ENCODE results near the gene PPP1CB. TPM values are rescaled to one million over a fixed set of nuclear protein-coding genes. Genes with fewer than 3 reads are reported as not detected.

Gene PPP1CB
- total RNA-seq, 1 experiment from 2014 or later: 180 TPM

- in situ Hi-C loops (cut with HindIII; ENCODE audit: low pct_unique_long_range_greater_than_20kb, low sequenced_read_pairs) (no loop called here), intact Hi-C loops (cut with micrococcal nuclease; ENCODE audit: unreplicated experiment) (no loop called here)
- Histone ChIP-seq H3K36me3 (ENCODE audit: control insufficient read depth, insufficient read depth, low read length) (no peaks in the 10 kb centered on the region), H3K27ac (ENCODE audit: low read length) (no peak overlapping the region), H3K4me3 (ENCODE audit: low read depth in 2 of 2, low read length in 2 of 2) (no peak overlapping the region), H3K27me3 (ENCODE audit: control insufficient read depth, insufficient read depth, low read length) (no peaks in the 10 kb centered on the region), H3K4me1 (ENCODE audit: control insufficient read depth, insufficient read depth, low read length) (no peaks in the 10 kb centered on the region), H3K9me3 (ENCODE audit: control insufficient read depth, insufficient read depth, low read depth, low read length) (peaks cover 2% of the 10 kb centered on the region; the same call in 1 of the 2 replicates)
- DNase-seq (ENCODE audit: low read depth, low spot score): no peak
- BruUV-seq (replicated peaks): no TSS peak
- ATAC-seq: no peak
- POLR2A ChIA-PET: no interaction called here
- no peak for TF ChIP-seq POLR2AphosphoS5 (IDR thresholded peaks at IDR 0.05; ENCODE audit: low read depth, low read length)
- TF ChIP-seq REST (IDR thresholded peaks at IDR 0.05; ENCODE audit: insufficient read depth in 1 of 2, low read depth in 2 of 2, low read length in 1 of 2): no peak
- no peak for TF ChIP-seq CTCF (IDR thresholded peaks at IDR 0.05)
- no peak for TF ChIP-seq SIN3A (IDR thresholded peaks at IDR 0.05; ENCODE audit: borderline replicate concordance, insufficient read depth, low read depth, low read length)
- CTCF ChIA-PET: no interaction called here
Measured at GRCh38 chr2:28766070-28766469, 14.4 kb downstream of the PPP1CB start.

DNA sequence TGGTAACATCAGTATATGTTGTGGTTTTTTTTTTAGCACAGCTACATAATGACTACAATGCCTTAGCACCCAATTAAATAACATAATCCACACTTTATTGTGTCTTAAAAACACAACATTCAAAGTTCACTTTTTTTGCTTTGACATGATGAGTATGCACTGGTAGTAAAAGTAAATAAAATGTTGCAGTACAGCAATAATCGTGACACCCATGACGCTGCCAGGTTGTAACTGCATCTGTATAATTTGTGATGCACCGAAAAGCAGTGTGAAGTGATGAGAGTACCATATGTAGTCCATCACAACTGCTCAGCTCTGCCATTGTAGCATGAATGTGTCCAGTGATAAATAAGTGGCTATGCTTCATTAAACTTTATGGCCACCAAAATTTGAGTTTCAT is 15.7 kb downstream of the PPP1CB start:
- Histone ChIP-seq H3K4me3 (ENCODE audit: low read depth in 2 of 2, low read length in 2 of 2) (no peak overlapping the region), H3K4me1 (ENCODE audit: control insufficient read depth, insufficient read depth, low read length) (no peaks in the 10 kb centered on the region), H3K36me3 (ENCODE audit: control insufficient read depth, insufficient read depth, low read length) (no peaks in the 10 kb centered on the region), H3K27ac (ENCODE audit: low read length) (no peak overlapping the region), H3K9me3 (ENCODE audit: control insufficient read depth, insufficient read depth, low read depth, low read length) (peaks cover 2% of the 10 kb centered on the region; the same call in 1 of the 2 replicates), H3K27me3 (ENCODE audit: control insufficient read depth, insufficient read depth, low read length) (no peaks in the 10 kb centered on the region)
- ChIA-PET CTCF (no interaction called here), POLR2A (no interaction called here)
- DNase-seq (ENCODE audit: low read depth, low spot score): no peak
- in situ Hi-C loops (cut with HindIII; ENCODE audit: low pct_unique_long_range_greater_than_20kb, low sequenced_read_pairs) (no loop called here), intact Hi-C loops (cut with micrococcal nuclease; ENCODE audit: unreplicated experiment) (no loop called here)
- BruUV-seq (replicated peaks): no TSS peak
- no peak for TF ChIP-seq TCF7L2 (IDR thresholded peaks at IDR 0.05; ENCODE audit: low read depth, low read length)
- no peak for TF ChIP-seq REST (IDR thresholded peaks at IDR 0.05; ENCODE audit: insufficient read depth in 1 of 2, low read depth in 2 of 2, low read length in 1 of 2)
- no peak for TF ChIP-seq POLR2AphosphoS5 (IDR thresholded peaks at IDR 0.05; ENCODE audit: low read depth, low read length)
- no peak for TF ChIP-seq SIN3A (IDR thresholded peaks at IDR 0.05; ENCODE audit: borderline replicate concordance, insufficient read depth, low read depth, low read length)
- TF ChIP-seq CTCF (IDR thresholded peaks at IDR 0.05): no peak
- no peak for ATAC-seq
